IMR-90 (cell line): ENCODE data around the gene PCK1. TPM values are rescaled to one million over a fixed set of nuclear protein-coding genes. Genes with fewer than 3 reads are reported as not detected.

Source experiments
- ATAC-seq: fragments of 200-7000 bp; cut with Tn5 transposase; 2 replicates; pipeline ENCODE4 v1.9.1; 2020; ENCODE audit warnings: low read depth, mild to moderate bottlenecking, moderate library complexity
- BruUV-seq: library from RNA; stranded (reverse); fragments of 400-500 nt; replicated peaks from 2 replicates; lab custom pipeline; 2021; lab: Mats Ljungman, UMichigan
- CTCF ChIA-PET: fragments of 300-600 bp; formaldehyde crosslinking; extraction: SDS; loops from one replicate; lab custom pipeline; 2021; ENCODE audit warnings: antibody characterized with exemption; lab: Yijun Ruan, JAX
- POLR2A ChIA-PET: fragments of 300-600 bp; sonication (Branson Sonifier 250); formaldehyde crosslinking; loops from one replicate; lab custom pipeline; 2022; ENCODE audit warnings: antibody characterized with exemption; ENCODE audit not compliant: unreplicated experiment; lab: Charles Lee
- DNase-seq: peaks from one replicate; pipeline ENCODE4 v3.0.0; 2013
- H2AFZ ChIP-seq: replicated peaks from 2 replicates; pipeline ENCODE3; 2013; ENCODE audit warnings: low read length, mild to moderate bottlenecking; ENCODE audit not compliant: poor library complexity
- H2AK5ac ChIP-seq: 2 replicates; pipeline ENCODE4 v1.6.1; 2013; ENCODE audit warnings: low read depth, low read length, inconsistent platforms
- H2AK9ac ChIP-seq: replicated peaks from 2 replicates; pipeline ENCODE3; 2013; ENCODE audit warnings: mild to moderate bottlenecking, low read depth, low read length, moderate library complexity; ENCODE audit not compliant: poor library complexity
- H2BK120ac ChIP-seq: 2 replicates; pipeline ENCODE4 v1.6.1; 2013; ENCODE audit warnings: low read depth, low read length, inconsistent platforms
- H2BK15ac ChIP-seq: 3 replicates; pipeline ENCODE4 v1.6.1; 2013; ENCODE audit warnings: low read depth, low read length, inconsistent platforms
- H2BK20ac ChIP-seq: 2 replicates; pipeline ENCODE4 v1.6.1; 2013; ENCODE audit warnings: low read depth, mild to moderate bottlenecking, inconsistent platforms, low read length, moderate library complexity
- H2BK5ac ChIP-seq: 2 replicates; pipeline ENCODE4 v1.6.1; 2013; ENCODE audit warnings: mild to moderate bottlenecking, low read depth, low read length, inconsistent platforms; ENCODE audit not compliant: poor library complexity, severe bottlenecking
- H3K14ac ChIP-seq: replicated peaks from 2 replicates; pipeline ENCODE4 v1.6.1; 2013; ENCODE audit warnings: low read depth, low read length, inconsistent platforms
- H3K18ac ChIP-seq: 2 replicates; pipeline ENCODE4 v1.6.1; 2013; ENCODE audit warnings: low read depth, low read length, control low read depth
- H3K23ac ChIP-seq: 2 replicates; pipeline ENCODE4 v1.6.1; 2013; ENCODE audit warnings: low read depth, low read length, inconsistent platforms
- H3K27ac ChIP-seq: 2 replicates; pipeline ENCODE4 v1.5.1; 2013; ENCODE audit warnings: mild to moderate bottlenecking, control low read depth, low read length; ENCODE audit not compliant: insufficient read depth
- H3K27me3 ChIP-seq: 2 replicates; pipeline ENCODE4 v1.6.1; 2013; ENCODE audit warnings: low read length; ENCODE audit not compliant: control insufficient read depth, insufficient read depth
- H3K36me3 ChIP-seq: 2 replicates; pipeline ENCODE4 v1.6.1; 2013; ENCODE audit warnings: low read length, mixed read lengths; ENCODE audit not compliant: control insufficient read depth, insufficient read depth
- H3K4ac ChIP-seq: 2 replicates; pipeline ENCODE4 v1.6.1; 2013; ENCODE audit warnings: low read depth, low read length, inconsistent platforms
- H3K4me1 ChIP-seq: 2 replicates; pipeline ENCODE4 v1.6.1; 2013; ENCODE audit warnings: low read length, mixed read lengths; ENCODE audit not compliant: control insufficient read depth, insufficient read depth
- H3K4me2 ChIP-seq: 2 replicates; pipeline ENCODE4 v1.6.1; 2013; ENCODE audit warnings: low read depth, mild to moderate bottlenecking, control low read depth, low read length, moderate library complexity
- H3K4me3 ChIP-seq: 2 replicates; pipeline ENCODE4 v1.5.1; 2013; ENCODE audit warnings: low read depth, mild to moderate bottlenecking, control low read depth, low read length, moderate library complexity; ENCODE audit not compliant: insufficient read depth
- H3K56ac ChIP-seq: 2 replicates; pipeline ENCODE4 v1.6.1; 2013; ENCODE audit warnings: low read length, inconsistent platforms; ENCODE audit not compliant: insufficient read depth; ENCODE audit errors: extremely low read depth
- H3K79me1 ChIP-seq, 2 experiments: 2 replicates each; pipeline ENCODE4 v1.6.1; 2013; ENCODE audit warnings: low read length in 2 of 2, inconsistent platforms in 1 of 2, low read depth in 1 of 2
- H3K9ac ChIP-seq: 2 replicates; pipeline ENCODE4 v1.6.1; 2013; ENCODE audit warnings: low read depth, low read length, control low read depth
- H3K9me1 ChIP-seq: 2 replicates; pipeline ENCODE4 v1.6.1; 2013; ENCODE audit warnings: low read length, inconsistent platforms; ENCODE audit not compliant: insufficient read depth
- H3K9me3 ChIP-seq: 2 replicates; pipeline ENCODE4 v1.6.1; 2013; ENCODE audit warnings: low read length; ENCODE audit not compliant: control insufficient read depth, insufficient read depth
- H4K20me1 ChIP-seq: 2 replicates; pipeline ENCODE4 v1.6.1; 2013; ENCODE audit warnings: low read length, inconsistent platforms; ENCODE audit not compliant: insufficient read depth
- H4K5ac ChIP-seq: 2 replicates; pipeline ENCODE4 v1.6.1; 2013; ENCODE audit warnings: mild to moderate bottlenecking, low read depth, low read length, control low read depth
- H4K8ac ChIP-seq, 2 experiments: 2 replicates each; pipeline ENCODE4 v1.6.1; 2013; ENCODE audit warnings: low read depth in 2 of 2, low read length in 2 of 2, control low read depth in 1 of 2, inconsistent platforms in 1 of 2
- H4K91ac ChIP-seq: 2 replicates; pipeline ENCODE4 v1.6.1; 2013; ENCODE audit warnings: low read depth, low read length, inconsistent platforms; ENCODE audit not compliant: insufficient read depth
- BHLHE40 ChIP-seq: fragments of 150-350 bp; IDR thresholded peaks from 2 replicates; pipeline ENCODE4 v1.6.1; 2016; ENCODE audit warnings: mild to moderate bottlenecking, low read depth, low read length
- CHD1 ChIP-seq: IDR thresholded peaks from 2 replicates; pipeline ENCODE4 v1.6.1; 2012; ENCODE audit warnings: low read depth, low read length, improper control_type of control experiment
- ELK1 ChIP-seq: fragments of 150-350 bp; IDR thresholded peaks from 2 replicates; pipeline ENCODE4 v1.6.1; 2016; ENCODE audit warnings: low read depth, mild to moderate bottlenecking, low read length, moderate library complexity, borderline replicate concordance
- FOS ChIP-seq: fragments of 150-350 bp; IDR thresholded peaks from 2 replicates; pipeline ENCODE4 v1.6.1; 2016; ENCODE audit warnings: low read depth, low read length
- MAFK ChIP-seq: IDR thresholded peaks from 2 replicates; pipeline ENCODE4 v1.6.1; 2012; ENCODE audit warnings: low read depth, low read length, improper control_type of control experiment
- NFE2L2 ChIP-seq: fragments of 150-350 bp; IDR thresholded peaks from 2 replicates; pipeline ENCODE4 v1.6.1; 2016; ENCODE audit warnings: low read depth, mild to moderate bottlenecking, low read length
- RAD21 ChIP-seq: IDR thresholded peaks from 2 replicates; pipeline ENCODE4 v1.6.1; 2012; ENCODE audit warnings: low read length, improper control_type of control experiment
- RCOR1 ChIP-seq: IDR thresholded peaks from 2 replicates; pipeline ENCODE4 v1.6.1; 2012; ENCODE audit warnings: mild to moderate bottlenecking, low read length, improper control_type of control experiment; ENCODE audit not compliant: insufficient replicate concordance
- SMC3 ChIP-seq: fragments of 150-350 bp; IDR thresholded peaks from 2 replicates; pipeline ENCODE4 v1.6.1; 2016; ENCODE audit warnings: low read depth, mild to moderate bottlenecking, antibody characterized with exemption, low read length, moderate library complexity
- USF2 ChIP-seq: fragments of 150-350 bp; IDR thresholded peaks from 2 replicates; pipeline ENCODE4 v1.6.1; 2017; ENCODE audit warnings: mild to moderate bottlenecking, antibody characterized with exemption, low read length, low read depth
- WGBS, 2 experiments: methylation state at CpG; one replicate each; pipeline versions ENCODE4 v1.1.5 to v1.1.7; 2013; ENCODE audit warnings: missing lambda C conversion rate in 2 of 2; ENCODE audit not compliant: insufficient read length in 1 of 2; ENCODE audit errors: extremely low coverage in 2 of 2; 5-methylcytosine and 5-hydroxymethylcytosine counted together
- dilution Hi-C: fragments of 300-500 bp; cut with HindIII; formaldehyde crosslinking; loops from one replicate; pipeline ENCODE4 v1.14.3; 2018; ENCODE audit warnings: low sequenced_read_pairs; ENCODE audit not compliant: unreplicated experiment
- in situ Hi-C: fragments of 300-500 bp; cut with MboI; formaldehyde crosslinking; loops from 3 replicates; pipeline ENCODE4 v1.14.3; 2019; ENCODE audit warnings: low sequenced_read_pairs, inconsistent platforms, mixed read lengths
- intact Hi-C: fragments of 100-400 bp; cut with micrococcal nuclease; formaldehyde crosslinking; loops from 2 replicates; pipeline ENCODE4 v1.10.0; 2022
- polyA plus RNA-seq, 3 experiments: library from polyadenylated mRNA; depleted of rRNA; stranded (reverse); fragments of >200 nt; gene quantifications; 2 replicates each; pipeline ENCODE4 v1.2.3, GENCODE V29; 2012; ENCODE audit warnings: low replicate concordance in 1 of 3
- total RNA-seq: library from RNA; depleted of rRNA; stranded (reverse); fragments of >200 nt; gene quantifications from 2 replicates; pipeline ENCODE4 v1.2.3, GENCODE V29; 2012

The PCK1 gene
- total and polyA plus RNA-seq, 2 of the 4 experiments (the other 2 are of a cell fraction), result not detected

GRCh38 chr20:57614490-57615444 is 53.9 kb downstream of the PCK1 start (continued):
- TF ChIP-seq NFE2L2 (no peak), FOS (no peak)

- Histone ChIP-seq H2AK5ac (no peak overlapping the region), H3K9me3 (no peaks in the 10 kb centered on the region), H3K36me3 (no peaks in the 10 kb centered on the region), H2BK20ac (no peak overlapping the region), H3K79me1 (no peaks in the 10 kb centered on the region), H4K91ac (no peak overlapping the region), H3K18ac (no peak overlapping the region), H2AK9ac (no peak overlapping the region), H3K23ac (no peak overlapping the region), H3K4me1 (no peaks in the 10 kb centered on the region), H3K9me1 (no peaks in the 10 kb centered on the region), H2BK120ac (no peak overlapping the region), H3K4me3 (no peak overlapping the region), H2BK5ac (no peak overlapping the region), H3K27ac (no peak overlapping the region), H3K27me3 (peaks cover 10% of the 10 kb centered on the region), H2AFZ (no peak overlapping the region), H3K56ac (no peak overlapping the region), H3K4ac (no peak overlapping the region), H4K8ac (no peak overlapping the region), H3K4me2 (no peak overlapping the region), H2BK15ac (no peak overlapping the region), H3K9ac (no peak overlapping the region), H4K20me1 (no peaks in the 10 kb centered on the region), H3K14ac (no peak overlapping the region), H4K5ac (no peak overlapping the region)
- TF ChIP-seq CHD1, result no peak
- TF ChIP-seq FOS, result no peak
- no peak for TF ChIP-seq SMC3
- TF ChIP-seq RAD21, result no peak
- no peak for TF ChIP-seq USF2
- TF ChIP-seq ELK1, result no peak
- TF ChIP-seq BHLHE40, result no peak
- TF ChIP-seq RCOR1, result no peak
- TF ChIP-seq MAFK, result no peak
- no peak for TF ChIP-seq NFE2L2
- no CpG with 5 or more reads among the region's 8 CpGs for WGBS, 2 experiments
- intact Hi-C loops (no loop called here), dilution Hi-C loops (no loop called here), in situ Hi-C loops (no loop called here)
- no TSS peak for BruUV-seq
- DNase-seq, result no peak
- ATAC-seq, result no peak
- ChIA-PET CTCF (no interaction called here), POLR2A (no interaction called here)
Measured at GRCh38 chr20:57615445-57615811, 54.5 kb downstream of the PCK1 start.
